Keratinocyte (primary cell): ENCODE measurements around the gene FGD4.

Experiments used
- CTCF ChIP-seq, 3 experiments: IDR thresholded peaks in 1 of 3; conservative IDR thresholded peaks in 1 of 3; optimal IDR thresholded peaks in 1 of 3; 2 replicates in 2 of 3; 3 replicates in 1 of 3; pipeline versions ENCODE3 to v1.5.1; 2011; ENCODE audit warnings: low read length in 3 of 3, mild to moderate bottlenecking in 3 of 3, moderate library complexity in 2 of 3, control low read depth in 1 of 3, inconsistent platforms in 1 of 3; ENCODE audit not compliant: insufficient read depth in 2 of 3; ENCODE audit errors: extremely low read depth in 1 of 3
- EZH2 ChIP-seq: IDR thresholded peaks from one replicate; pipeline ENCODE4 v1.6.1; 2012; ENCODE audit warnings: inconsistent platforms, mild to moderate bottlenecking, low read length, moderate library complexity

- TF ChIP-seq EZH2, result no peak
- no peak for TF ChIP-seq CTCF (optimal IDR thresholded peaks at IDR 0.05 in 1 of 3, IDR thresholded peaks at IDR 0.05 in 1 of 3, conservative IDR thresholded peaks at IDR 0.05 in 1 of 3; ENCODE audit: extremely low read depth in 1 of 3, insufficient read depth in 2 of 3, low read length in 3 of 3)
Measured at GRCh38 chr12:32544893-32545292, 145.5 kb downstream of the FGD4 start.
